HepG2 (cell line): Measurements from ENCODE around the gene STBD1. TPM values are rescaled to one million over a fixed set of nuclear protein-coding genes. Genes with fewer than 3 reads are reported as not detected.

Experiments
- AGO1 ChIP-seq: fragments of 200-400 bp; formaldehyde crosslinking; IDR thresholded peaks from 2 replicates; pipeline ENCODE4 v1.6.1; 2017; ENCODE audit warnings: mild to moderate bottlenecking, low read depth, low read length, moderate library complexity; ENCODE audit not compliant: poor library complexity, severe bottlenecking
- KLF6 ChIP-seq: IDR thresholded peaks from 2 replicates; pipeline ENCODE4 v1.8.0; 2016; ENCODE audit warnings: missing biosample characterization, missing genetic modification reagents
- MED8 ChIP-seq: sonication (generic); formaldehyde crosslinking; IDR thresholded peaks from 2 replicates; pipeline ENCODE4 v1.8.1; 2023; ENCODE audit warnings: mild to moderate bottlenecking, missing genetic modification reagents; ENCODE audit not compliant: insufficient replicate concordance
- PITX1 ChIP-seq: sonication (generic); formaldehyde crosslinking; IDR thresholded peaks from 2 replicates; pipeline ENCODE4 v1.5.1; 2020; ENCODE audit warnings: mild to moderate bottlenecking, missing genetic modification reagents
- RFX5 ChIP-seq: IDR thresholded peaks from 2 replicates; pipeline ENCODE4 v1.6.1; 2011; ENCODE audit warnings: low read depth, low read length, improper control_type of control experiment
- SETDB1 ChIP-seq: sonication (generic); formaldehyde crosslinking; IDR thresholded peaks from 2 replicates; pipeline ENCODE4 v1.5.1; 2020; ENCODE audit warnings: missing genetic modification reagents, mild to moderate bottlenecking, borderline replicate concordance
- SMAD3 ChIP-seq: sonication (generic); formaldehyde crosslinking; IDR thresholded peaks from 2 replicates; pipeline ENCODE4 v1.4.0; 2020; ENCODE audit warnings: missing genetic modification reagents
- TRIM22 ChIP-seq: fragments of 450-650 bp; IDR thresholded peaks from 2 replicates; pipeline ENCODE4 v1.6.1; 2017
- ZBTB33 ChIP-seq: sonication (generic); formaldehyde crosslinking; IDR thresholded peaks from 2 replicates; pipeline ENCODE4 v1.4.0; 2020; ENCODE audit warnings: missing genetic modification reagents
- ZBTB8A ChIP-seq: sonication (generic); formaldehyde crosslinking; IDR thresholded peaks from 2 replicates; pipeline ENCODE4 v1.4.0; 2020; ENCODE audit warnings: mild to moderate bottlenecking, low read depth, missing genetic modification reagents, borderline replicate concordance
- ZGPAT ChIP-seq: IDR thresholded peaks from 2 replicates; pipeline ENCODE4 v1.6.1; 2016; ENCODE audit warnings: mild to moderate bottlenecking
- ZNF281 ChIP-seq: sonication (generic); formaldehyde crosslinking; IDR thresholded peaks from 2 replicates; pipeline ENCODE4 v1.4.0; 2020; ENCODE audit warnings: missing genetic modification reagents, borderline replicate concordance
- polyA plus RNA-seq, 8 experiments: library from polyadenylated mRNA; depleted of rRNA in 3 of 8; stranded (reverse) in 7 of 8; unstranded in 1 of 8; fragments of >200 nt; fragmentation: Illumina TruSeq in 4 of 8; extraction: Trizol in 4 of 8; gene quantifications; 2 replicates each; pipeline versions ENCODE4 v1.2.1 to v1.2.3, GENCODE V29; 2011 to 2016; ENCODE audit warnings: low read depth in 4 of 8, missing spikeins in 1 of 8, mixed read lengths in 1 of 8; ENCODE audit not compliant: insufficient read depth in 1 of 8
- total RNA-seq, 5 experiments: library from RNA; depleted of rRNA; stranded (reverse); fragments of >200 nt; fragmentation: Illumina TruSeq; extraction: Trizol; gene quantifications; 2 replicates each; pipeline ENCODE4 v1.2.3, GENCODE V29; 2016; ENCODE audit warnings: low read depth in 1 of 5
- TF ChIP-seq, protein P1 (sequence below): IDR thresholded peaks from 2 replicates; pipeline ENCODE4 v1.6.1; 2016; ENCODE audit warnings: low read depth, missing genetic modification reagents, missing compliant biosample characterization

The STBD1 gene
- total and polyA plus RNA-seq, 2 of the 13 experiments (the other 11 are each of a cell fraction or from before 2014, with no cell fraction given): 2.8 to 4.3 TPM

DNA sequence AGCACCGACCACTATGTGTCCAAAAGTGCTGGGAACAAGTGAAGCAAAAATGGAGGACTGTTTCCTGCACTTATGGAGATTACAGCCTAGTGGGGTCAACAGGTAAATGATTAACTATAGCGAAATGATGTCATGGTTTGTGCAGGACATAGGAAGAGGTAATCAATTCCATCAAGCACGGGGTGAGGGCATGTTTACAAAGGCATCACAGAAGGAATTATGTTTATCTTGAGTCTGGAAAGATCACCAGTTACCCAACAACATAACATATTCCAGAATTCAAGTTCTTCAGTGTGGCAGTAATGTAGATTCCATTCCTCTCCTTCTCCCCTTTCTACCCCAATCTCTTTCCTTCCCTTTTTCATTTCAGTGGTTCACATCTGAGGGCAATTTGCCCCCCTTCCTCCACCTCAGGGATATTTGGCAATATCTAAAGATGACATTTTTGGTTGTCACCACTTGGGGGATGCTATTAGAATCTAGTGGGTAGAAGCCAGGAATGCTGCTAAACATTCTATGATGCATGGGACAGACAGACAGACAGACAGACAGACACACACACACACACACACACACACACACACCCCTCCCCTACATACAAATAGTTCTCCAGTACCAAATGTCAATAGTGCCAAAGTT, 30.9 kb upstream of the STBD1 start (continued):
- TF ChIP-seq MED8 (CRISPR knock-in tag) (no peak), ZNF281 (CRISPR knock-in tag) (no peak), ZGPAT (CRISPR knock-in tag) (peak; percentile 62), PITX1 (CRISPR knock-in tag) (0 out of 2 replicates have a peak, but pooled peaks have one; percentile 10), SMAD3 (CRISPR knock-in tag) (0 out of 2 replicates have a peak, but pooled peaks have one; percentile 31), SETDB1 (CRISPR knock-in tag) (no peak), RFX5 (no peak), TRIM22 (no peak), ZBTB33 (CRISPR knock-in tag) (no peak), AGO1 (no peak), ZBTB8A (CRISPR knock-in tag) (no peak), KLF6 (CRISPR knock-in tag) (0 out of 2 replicates have a peak, but pooled peaks have one; percentile 62)
- TF ChIP-seq, protein P1, sequence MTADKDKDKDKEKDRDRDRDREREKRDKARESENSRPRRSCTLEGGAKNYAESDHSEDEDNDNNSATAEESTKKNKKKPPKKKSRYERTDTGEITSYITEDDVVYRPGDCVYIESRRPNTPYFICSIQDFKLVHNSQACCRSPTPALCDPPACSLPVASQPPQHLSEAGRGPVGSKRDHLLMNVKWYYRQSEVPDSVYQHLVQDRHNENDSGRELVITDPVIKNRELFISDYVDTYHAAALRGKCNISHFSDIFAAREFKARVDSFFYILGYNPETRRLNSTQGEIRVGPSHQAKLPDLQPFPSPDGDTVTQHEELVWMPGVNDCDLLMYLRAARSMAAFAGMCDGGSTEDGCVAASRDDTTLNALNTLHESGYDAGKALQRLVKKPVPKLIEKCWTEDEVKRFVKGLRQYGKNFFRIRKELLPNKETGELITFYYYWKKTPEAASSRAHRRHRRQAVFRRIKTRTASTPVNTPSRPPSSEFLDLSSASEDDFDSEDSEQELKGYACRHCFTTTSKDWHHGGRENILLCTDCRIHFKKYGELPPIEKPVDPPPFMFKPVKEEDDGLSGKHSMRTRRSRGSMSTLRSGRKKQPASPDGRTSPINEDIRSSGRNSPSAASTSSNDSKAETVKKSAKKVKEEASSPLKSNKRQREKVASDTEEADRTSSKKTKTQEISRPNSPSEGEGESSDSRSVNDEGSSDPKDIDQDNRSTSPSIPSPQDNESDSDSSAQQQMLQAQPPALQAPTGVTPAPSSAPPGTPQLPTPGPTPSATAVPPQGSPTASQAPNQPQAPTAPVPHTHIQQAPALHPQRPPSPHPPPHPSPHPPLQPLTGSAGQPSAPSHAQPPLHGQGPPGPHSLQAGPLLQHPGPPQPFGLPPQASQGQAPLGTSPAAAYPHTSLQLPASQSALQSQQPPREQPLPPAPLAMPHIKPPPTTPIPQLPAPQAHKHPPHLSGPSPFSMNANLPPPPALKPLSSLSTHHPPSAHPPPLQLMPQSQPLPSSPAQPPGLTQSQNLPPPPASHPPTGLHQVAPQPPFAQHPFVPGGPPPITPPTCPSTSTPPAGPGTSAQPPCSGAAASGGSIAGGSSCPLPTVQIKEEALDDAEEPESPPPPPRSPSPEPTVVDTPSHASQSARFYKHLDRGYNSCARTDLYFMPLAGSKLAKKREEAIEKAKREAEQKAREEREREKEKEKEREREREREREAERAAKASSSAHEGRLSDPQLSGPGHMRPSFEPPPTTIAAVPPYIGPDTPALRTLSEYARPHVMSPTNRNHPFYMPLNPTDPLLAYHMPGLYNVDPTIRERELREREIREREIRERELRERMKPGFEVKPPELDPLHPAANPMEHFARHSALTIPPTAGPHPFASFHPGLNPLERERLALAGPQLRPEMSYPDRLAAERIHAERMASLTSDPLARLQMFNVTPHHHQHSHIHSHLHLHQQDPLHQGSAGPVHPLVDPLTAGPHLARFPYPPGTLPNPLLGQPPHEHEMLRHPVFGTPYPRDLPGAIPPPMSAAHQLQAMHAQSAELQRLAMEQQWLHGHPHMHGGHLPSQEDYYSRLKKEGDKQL (CRISPR knock-in tag): 0 out of 2 replicates have a peak, but pooled peaks have one; percentile 20
